Parathyroid adenoma (tissue), 2 donors: ENCODE measurements around the gene DPYSL4.

Experiments used
- H2AFZ ChIP-seq: fragments of 300-600 bp; sonication (generic); one replicate; pipeline ENCODE4 v1.7.0; 2017; ENCODE audit warnings: antibody characterized with exemption, mild to moderate bottlenecking
- H3K27ac ChIP-seq: fragments of 300-600 bp; sonication (generic); one replicate; pipeline ENCODE4 v1.7.0; 2017
- H3K27me3 ChIP-seq: fragments of 300-600 bp; sonication (generic); one replicate; pipeline ENCODE4 v1.7.0; 2017; ENCODE audit warnings: low read length; ENCODE audit not compliant: control insufficient read depth, insufficient read depth
- H3K36me3 ChIP-seq: fragments of 300-600 bp; sonication (generic); one replicate; pipeline ENCODE4 v1.7.0; 2017; ENCODE audit warnings: low read length; ENCODE audit not compliant: control insufficient read depth, insufficient read depth
- H3K4me1 ChIP-seq: fragments of 300-600 bp; sonication (generic); one replicate; pipeline ENCODE4 v1.7.0; 2017; ENCODE audit warnings: control low read depth
- H3K4me2 ChIP-seq: fragments of 300-600 bp; sonication (generic); one replicate; pipeline ENCODE4 v1.7.0; 2017; ENCODE audit warnings: low read length
- H3K4me3 ChIP-seq: fragments of 300-600 bp; sonication (generic); one replicate; pipeline ENCODE4 v1.7.0; 2017; ENCODE audit warnings: low read depth, low read length
- H3K79me2 ChIP-seq: fragments of 300-600 bp; sonication (generic); one replicate; pipeline ENCODE4 v1.7.0; 2017; ENCODE audit warnings: control low read depth
- H3K9ac ChIP-seq: fragments of 300-600 bp; sonication (generic); one replicate; pipeline ENCODE4 v1.7.0; 2017; ENCODE audit warnings: mild to moderate bottlenecking
- H3K9me3 ChIP-seq: fragments of 300-600 bp; sonication (generic); one replicate; pipeline ENCODE4 v1.7.0; 2017; ENCODE audit warnings: low read length; ENCODE audit not compliant: control insufficient read depth
- TF ChIP-seq, protein P1 (sequence below): fragments of 300-600 bp; sonication (generic); IDR thresholded peaks from one replicate; pipeline ENCODE4 v1.7.0; 2017; ENCODE audit warnings: antibody characterized with exemption, mild to moderate bottlenecking
- donor health status: primary hyperparathyroidism.

The DPYSL4 gene

GRCh38 chr10:132167041-132167674, 19.6 kb upstream of the DPYSL4 start:
- TF ChIP-seq, protein P1, sequence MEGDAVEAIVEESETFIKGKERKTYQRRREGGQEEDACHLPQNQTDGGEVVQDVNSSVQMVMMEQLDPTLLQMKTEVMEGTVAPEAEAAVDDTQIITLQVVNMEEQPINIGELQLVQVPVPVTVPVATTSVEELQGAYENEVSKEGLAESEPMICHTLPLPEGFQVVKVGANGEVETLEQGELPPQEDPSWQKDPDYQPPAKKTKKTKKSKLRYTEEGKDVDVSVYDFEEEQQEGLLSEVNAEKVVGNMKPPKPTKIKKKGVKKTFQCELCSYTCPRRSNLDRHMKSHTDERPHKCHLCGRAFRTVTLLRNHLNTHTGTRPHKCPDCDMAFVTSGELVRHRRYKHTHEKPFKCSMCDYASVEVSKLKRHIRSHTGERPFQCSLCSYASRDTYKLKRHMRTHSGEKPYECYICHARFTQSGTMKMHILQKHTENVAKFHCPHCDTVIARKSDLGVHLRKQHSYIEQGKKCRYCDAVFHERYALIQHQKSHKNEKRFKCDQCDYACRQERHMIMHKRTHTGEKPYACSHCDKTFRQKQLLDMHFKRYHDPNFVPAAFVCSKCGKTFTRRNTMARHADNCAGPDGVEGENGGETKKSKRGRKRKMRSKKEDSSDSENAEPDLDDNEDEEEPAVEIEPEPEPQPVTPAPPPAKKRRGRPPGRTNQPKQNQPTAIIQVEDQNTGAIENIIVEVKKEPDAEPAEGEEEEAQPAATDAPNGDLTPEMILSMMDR = no peak
- Histone ChIP-seq H3K27me3 (no peaks in the 10 kb centered on the region), H3K9me3 (no peaks in the 10 kb centered on the region), H3K27ac (no peak overlapping the region), H3K36me3 (no peaks in the 10 kb centered on the region), H3K4me2 (no peak overlapping the region), H3K4me3 (no peak overlapping the region), H2AFZ (no peak overlapping the region), H3K9ac (no peak overlapping the region), H3K79me2 (no peaks in the 10 kb centered on the region), H3K4me1 (peaks cover 3% of the 10 kb centered on the region)

- no peak overlapping the region for H3K4me2 ChIP-seq
- no peaks in the 10 kb centered on the region for H3K36me3 ChIP-seq
- no peaks in the 10 kb centered on the region for H3K27me3 ChIP-seq
- no peak overlapping the region for H3K9ac ChIP-seq
- H3K27ac ChIP-seq = no peak overlapping the region
- no peaks in the 10 kb centered on the region for H3K79me2 ChIP-seq
- no peaks in the 10 kb centered on the region for H3K4me1 ChIP-seq
- H3K9me3 ChIP-seq = no peaks in the 10 kb centered on the region
- TF ChIP-seq, protein P1 = no peak
- H2AFZ ChIP-seq = no peak overlapping the region
- no peak overlapping the region for H3K4me3 ChIP-seq
Measured at GRCh38 chr10:132167976-132168375, 18.8 kb upstream of the DPYSL4 start.

GRCh38 chr10:132168571-132169030, 18.1 kb upstream of the DPYSL4 start:
- Histone ChIP-seq H3K4me1 (no peaks in the 10 kb centered on the region), H3K9me3 (no peaks in the 10 kb centered on the region), H3K79me2 (no peaks in the 10 kb centered on the region), H3K27ac (no peak overlapping the region), H3K27me3 (no peaks in the 10 kb centered on the region), H3K9ac (no peak overlapping the region), H3K36me3 (no peaks in the 10 kb centered on the region), H3K4me2 (no peak overlapping the region), H2AFZ (no peak overlapping the region), H3K4me3 (no peak overlapping the region)
- TF ChIP-seq, protein P1 = no peak

GRCh38 chr10:132169031-132169765, 17.6 kb upstream of the DPYSL4 start:
- Histone ChIP-seq H2AFZ (no peak overlapping the region), H3K4me1 (no peaks in the 10 kb centered on the region), H3K27ac (no peak overlapping the region), H3K4me2 (no peak overlapping the region), H3K9ac (no peak overlapping the region), H3K27me3 (peaks cover under 1% of the 10 kb centered on the region), H3K79me2 (no peaks in the 10 kb centered on the region), H3K4me3 (no peak overlapping the region), H3K9me3 (no peaks in the 10 kb centered on the region), H3K36me3 (no peaks in the 10 kb centered on the region)
- TF ChIP-seq, protein P1 = no peak
